ENCODE results near the gene ZP3. TPM values are rescaled to one million over a fixed set of nuclear protein-coding genes. Genes with fewer than 3 reads are reported as not detected.

ZP3 gene
- total RNA-seq, result 0.51 TPM in 1 of 2 replicates, not detected in the other
- long read RNA-seq, result 0 reads

DNA sequence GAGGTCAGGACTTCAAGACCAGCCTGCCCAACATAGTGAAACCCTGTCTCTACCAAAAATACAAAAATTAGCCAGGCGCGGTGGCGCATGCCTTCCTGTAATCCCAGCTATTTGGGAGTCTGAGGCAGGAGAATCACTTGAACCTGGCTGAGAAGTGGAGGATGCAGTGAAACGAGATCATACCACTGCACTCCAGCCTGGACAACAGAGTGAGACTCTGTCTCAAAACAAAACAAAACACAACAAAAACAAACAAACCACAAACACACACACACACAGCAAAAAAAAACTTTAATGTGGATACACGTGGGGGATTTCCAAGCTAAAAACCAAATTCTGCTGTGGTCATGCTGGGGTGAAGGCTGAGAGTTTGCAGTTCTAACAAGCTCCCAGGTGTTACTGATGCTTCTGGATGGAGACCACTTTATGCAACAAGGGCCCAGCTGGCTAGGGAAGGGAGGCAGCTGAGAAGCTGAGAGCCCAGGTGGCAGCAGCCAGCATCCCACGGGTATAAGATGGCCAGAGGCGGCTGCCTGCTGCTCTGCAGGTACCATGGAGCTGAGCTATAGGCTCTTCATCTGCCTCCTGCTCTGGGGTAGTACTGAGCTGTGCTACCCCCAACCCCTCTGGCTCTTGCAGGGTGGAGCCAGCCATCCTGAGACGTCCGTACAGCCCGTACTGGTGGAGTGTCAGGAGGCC, at the start of gene ZP3:
Gene ZP3, plus strand, starts transcription at position 538 of the 699 bp plus-strand sequence. Its CDS starts 15 bp downstream, at position 553.
- H3K4me1 Mint-ChIP-seq (ENCODE audit: unreplicated experiment), result peaks cover 33% of the 10 kb centered on the region
- no peak within 1 kb of the TSS for H3K4me3 Mint-ChIP-seq (ENCODE audit: unreplicated experiment)
- H3K36me3 Mint-ChIP-seq (ENCODE audit: unreplicated experiment), result no peaks in the 10 kb centered on the region
- H3K9me3 Mint-ChIP-seq (ENCODE audit: unreplicated experiment), result no peaks in the 10 kb centered on the region
- no peak within 1 kb of the TSS for H3K27ac Mint-ChIP-seq (ENCODE audit: unreplicated experiment)
- no peaks in the 10 kb centered on the region for H3K27me3 Mint-ChIP-seq (ENCODE audit: unreplicated experiment)
- TF ChIP-seq, protein P1, sequence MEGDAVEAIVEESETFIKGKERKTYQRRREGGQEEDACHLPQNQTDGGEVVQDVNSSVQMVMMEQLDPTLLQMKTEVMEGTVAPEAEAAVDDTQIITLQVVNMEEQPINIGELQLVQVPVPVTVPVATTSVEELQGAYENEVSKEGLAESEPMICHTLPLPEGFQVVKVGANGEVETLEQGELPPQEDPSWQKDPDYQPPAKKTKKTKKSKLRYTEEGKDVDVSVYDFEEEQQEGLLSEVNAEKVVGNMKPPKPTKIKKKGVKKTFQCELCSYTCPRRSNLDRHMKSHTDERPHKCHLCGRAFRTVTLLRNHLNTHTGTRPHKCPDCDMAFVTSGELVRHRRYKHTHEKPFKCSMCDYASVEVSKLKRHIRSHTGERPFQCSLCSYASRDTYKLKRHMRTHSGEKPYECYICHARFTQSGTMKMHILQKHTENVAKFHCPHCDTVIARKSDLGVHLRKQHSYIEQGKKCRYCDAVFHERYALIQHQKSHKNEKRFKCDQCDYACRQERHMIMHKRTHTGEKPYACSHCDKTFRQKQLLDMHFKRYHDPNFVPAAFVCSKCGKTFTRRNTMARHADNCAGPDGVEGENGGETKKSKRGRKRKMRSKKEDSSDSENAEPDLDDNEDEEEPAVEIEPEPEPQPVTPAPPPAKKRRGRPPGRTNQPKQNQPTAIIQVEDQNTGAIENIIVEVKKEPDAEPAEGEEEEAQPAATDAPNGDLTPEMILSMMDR (IDR thresholded peaks at IDR 0.05), result no peak
- DNase-seq (ENCODE audit: extremely low spot score, unreplicated experiment), result no peak

DNA sequence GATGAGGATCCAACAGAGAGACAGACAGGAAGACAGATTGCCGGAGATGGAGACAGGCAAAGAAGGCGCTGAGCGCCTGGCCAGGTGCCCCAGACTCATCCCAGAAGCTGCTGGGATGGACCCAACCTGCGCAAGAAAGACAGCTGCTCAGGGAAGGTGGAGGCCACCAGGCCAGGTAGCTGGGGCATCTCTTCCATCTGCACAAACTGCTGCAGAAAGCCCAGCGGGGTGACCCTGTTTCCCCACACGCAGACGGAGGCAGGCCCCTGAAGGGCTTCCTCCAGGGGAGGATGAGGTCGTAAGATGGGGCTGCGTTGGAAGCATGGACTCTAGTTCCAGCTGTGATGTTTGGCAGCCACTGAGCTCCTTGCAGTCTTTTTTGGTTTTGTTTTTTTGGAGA, 49.5 kb upstream of the ZP3 start:
- no peak for DNase-seq (ENCODE audit: extremely low spot score, unreplicated experiment)
- Mint-ChIP-seq H3K27ac (ENCODE audit: unreplicated experiment) (no peak overlapping the region), H3K9me3 (ENCODE audit: unreplicated experiment) (no peaks in the 10 kb centered on the region), H3K4me1 (ENCODE audit: unreplicated experiment) (peaks cover 21% of the 10 kb centered on the region), H3K36me3 (ENCODE audit: unreplicated experiment) (no peaks in the 10 kb centered on the region), H3K4me3 (ENCODE audit: unreplicated experiment) (no peak overlapping the region), H3K27me3 (ENCODE audit: unreplicated experiment) (no peaks in the 10 kb centered on the region)
- TF ChIP-seq, protein P1 (IDR thresholded peaks at IDR 0.05), result no peak

DNA sequence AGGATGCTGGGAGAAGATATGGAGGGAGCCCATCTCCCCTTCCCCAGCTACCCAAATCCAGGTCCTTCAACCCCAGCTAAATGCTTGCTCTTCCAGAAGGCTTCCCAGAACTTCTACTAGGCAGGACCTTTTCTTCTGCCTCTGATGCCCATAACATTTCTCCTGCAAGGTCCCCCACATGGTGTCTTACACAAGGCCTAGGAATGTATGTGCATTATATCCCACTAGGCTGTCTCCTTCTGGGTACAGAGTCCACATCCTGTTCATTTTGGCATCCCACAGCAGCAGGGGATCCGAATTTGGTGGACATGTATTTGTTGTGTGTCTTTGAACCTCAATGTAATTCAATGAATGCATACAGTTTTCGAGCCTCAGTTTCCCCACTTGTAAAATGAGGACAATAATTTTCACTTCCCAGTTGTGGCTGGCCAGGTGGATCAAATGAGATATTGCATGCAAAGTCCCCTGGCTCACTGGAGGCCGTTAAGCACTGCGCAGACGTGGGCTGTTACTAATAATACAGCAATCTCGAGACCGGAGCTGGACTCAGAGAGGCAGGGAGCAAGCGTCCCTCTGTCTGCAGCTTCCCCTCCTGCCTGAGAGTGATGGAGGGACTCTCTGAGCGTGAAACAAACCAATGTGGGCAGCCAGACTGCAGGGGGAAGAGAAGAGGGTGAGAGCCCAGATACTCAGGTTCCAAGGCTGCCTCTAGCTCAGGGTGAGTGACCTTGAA, 47.4 kb upstream of the ZP3 start:
- Mint-ChIP-seq H3K36me3 (ENCODE audit: unreplicated experiment) (no peaks in the 10 kb centered on the region), H3K4me3 (ENCODE audit: unreplicated experiment) (no peak overlapping the region), H3K27ac (ENCODE audit: unreplicated experiment) (peak overlapping the region; percentile 47), H3K27me3 (ENCODE audit: unreplicated experiment) (no peaks in the 10 kb centered on the region), H3K4me1 (ENCODE audit: unreplicated experiment) (peaks cover 29% of the 10 kb centered on the region), H3K9me3 (ENCODE audit: unreplicated experiment) (no peaks in the 10 kb centered on the region)
- no peak for DNase-seq (ENCODE audit: extremely low spot score, unreplicated experiment)
- TF ChIP-seq, protein P1 (IDR thresholded peaks at IDR 0.05), result no peak

DNA sequence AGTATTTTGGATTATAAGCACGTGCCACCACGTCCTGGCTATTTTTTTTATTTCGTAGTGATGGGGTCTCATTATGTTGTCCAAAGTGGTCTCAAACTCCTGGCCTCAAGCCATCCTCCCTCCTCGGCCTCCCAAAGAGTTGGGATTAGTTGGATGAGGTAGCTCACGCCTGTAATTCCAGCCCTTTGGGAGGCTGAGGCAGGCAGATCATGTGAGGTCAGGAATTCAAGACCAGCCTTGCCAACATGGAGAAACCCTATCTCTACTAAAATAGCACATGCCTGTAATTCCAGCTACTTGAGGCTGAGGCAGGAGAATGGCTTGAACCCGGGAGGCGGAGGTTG, 44.2 kb upstream of the ZP3 start:
- Mint-ChIP-seq H3K27ac (ENCODE audit: unreplicated experiment) (peak overlapping the region; percentile 97), H3K36me3 (ENCODE audit: unreplicated experiment) (no peaks in the 10 kb centered on the region), H3K9me3 (ENCODE audit: unreplicated experiment) (no peaks in the 10 kb centered on the region), H3K27me3 (ENCODE audit: unreplicated experiment) (no peaks in the 10 kb centered on the region), H3K4me1 (ENCODE audit: unreplicated experiment) (peaks cover 20% of the 10 kb centered on the region), H3K4me3 (ENCODE audit: unreplicated experiment) (peak overlapping the region; percentile 65)
- no peak for DNase-seq (ENCODE audit: extremely low spot score, unreplicated experiment)
- TF ChIP-seq, protein P1 (IDR thresholded peaks at IDR 0.05), result no peak

DNA sequence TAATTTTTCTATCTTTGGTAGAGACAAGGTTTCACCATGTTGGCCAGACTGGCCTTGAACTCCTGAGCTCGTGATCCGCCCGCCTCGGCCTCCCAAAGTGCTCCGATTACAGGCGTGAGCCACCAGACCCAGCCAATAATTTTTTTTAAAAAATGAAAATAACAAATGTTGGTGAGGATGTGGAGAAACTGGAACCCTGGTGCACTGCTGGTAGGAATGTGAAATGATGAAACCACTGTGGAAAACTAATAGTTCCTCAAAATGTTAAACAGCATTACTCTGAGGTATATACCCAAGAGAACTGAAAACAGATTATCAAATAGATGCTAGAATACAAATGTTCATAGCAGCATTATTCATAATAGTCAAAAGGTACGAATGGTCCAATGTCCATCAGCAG, 42.9 kb upstream of the ZP3 start:
- TF ChIP-seq, protein P1 (IDR thresholded peaks at IDR 0.05), result no peak
- Mint-ChIP-seq H3K27ac (ENCODE audit: unreplicated experiment) (no peak overlapping the region), H3K4me1 (ENCODE audit: unreplicated experiment) (peaks cover 20% of the 10 kb centered on the region), H3K9me3 (ENCODE audit: unreplicated experiment) (no peaks in the 10 kb centered on the region), H3K27me3 (ENCODE audit: unreplicated experiment) (no peaks in the 10 kb centered on the region), H3K36me3 (ENCODE audit: unreplicated experiment) (no peaks in the 10 kb centered on the region), H3K4me3 (ENCODE audit: unreplicated experiment) (no peak overlapping the region)
- no peak for DNase-seq (ENCODE audit: extremely low spot score, unreplicated experiment)
